Vagina (tissue), 2 donors: Measurements from ENCODE around the gene DENND1A.

ENCODE experiments used
- POLR2A ChIP-seq, 2 donors: fragments of 450-650 bp; IDR thresholded peaks; one replicate each; pipeline ENCODE4 v1.6.1; 2017; ENCODE audit warnings: antibody characterized with exemption in 2 of 2, mild to moderate bottlenecking in 2 of 2, moderate library complexity in 2 of 2
- POLR2AphosphoS5 ChIP-seq, 2 donors: sonication (generic); formaldehyde crosslinking; IDR thresholded peaks; one replicate each; pipeline ENCODE4 v1.9.0; 2017; ENCODE audit warnings: antibody characterized with exemption in 2 of 2, mild to moderate bottlenecking in 2 of 2, low read depth in 1 of 2; ENCODE audit not compliant: insufficient read depth in 1 of 2
- TF ChIP-seq, protein P1 (sequence below), 3 experiments: fragments of 450-650 bp in 2 of 3; fragments of 200-600 bp in 1 of 3; sonication (generic) in 1 of 3; IDR thresholded peaks; one replicate each; pipeline ENCODE4 v1.5.1; 2017 to 2019; ENCODE audit warnings: antibody characterized with exemption in 3 of 3, mild to moderate bottlenecking in 2 of 3, moderate library complexity in 2 of 3

- TF ChIP-seq, protein P1, sequence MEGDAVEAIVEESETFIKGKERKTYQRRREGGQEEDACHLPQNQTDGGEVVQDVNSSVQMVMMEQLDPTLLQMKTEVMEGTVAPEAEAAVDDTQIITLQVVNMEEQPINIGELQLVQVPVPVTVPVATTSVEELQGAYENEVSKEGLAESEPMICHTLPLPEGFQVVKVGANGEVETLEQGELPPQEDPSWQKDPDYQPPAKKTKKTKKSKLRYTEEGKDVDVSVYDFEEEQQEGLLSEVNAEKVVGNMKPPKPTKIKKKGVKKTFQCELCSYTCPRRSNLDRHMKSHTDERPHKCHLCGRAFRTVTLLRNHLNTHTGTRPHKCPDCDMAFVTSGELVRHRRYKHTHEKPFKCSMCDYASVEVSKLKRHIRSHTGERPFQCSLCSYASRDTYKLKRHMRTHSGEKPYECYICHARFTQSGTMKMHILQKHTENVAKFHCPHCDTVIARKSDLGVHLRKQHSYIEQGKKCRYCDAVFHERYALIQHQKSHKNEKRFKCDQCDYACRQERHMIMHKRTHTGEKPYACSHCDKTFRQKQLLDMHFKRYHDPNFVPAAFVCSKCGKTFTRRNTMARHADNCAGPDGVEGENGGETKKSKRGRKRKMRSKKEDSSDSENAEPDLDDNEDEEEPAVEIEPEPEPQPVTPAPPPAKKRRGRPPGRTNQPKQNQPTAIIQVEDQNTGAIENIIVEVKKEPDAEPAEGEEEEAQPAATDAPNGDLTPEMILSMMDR (IDR thresholded peaks at IDR 0.05), result no peak
- TF ChIP-seq POLR2A (IDR thresholded peaks at IDR 0.05), result no peak
- TF ChIP-seq POLR2AphosphoS5 (IDR thresholded peaks at IDR 0.05; ENCODE audit: insufficient read depth in 1 of 2, low read depth in 1 of 2), result no peak
Measured at GRCh38 chr9:123517512-123517911, 412.4 kb downstream of the DENND1A start.
